ENCODE data around the gene PTPRB. TPM values are rescaled to one million over a fixed set of nuclear protein-coding genes. Genes with fewer than 3 reads are reported as not detected.

PTPRB gene
- total and polyA plus RNA-seq, 2 donors (not counting 1 experiment from before 2014, with no cell fraction given) = 0.01 TPM; not detected in 1

DNA sequence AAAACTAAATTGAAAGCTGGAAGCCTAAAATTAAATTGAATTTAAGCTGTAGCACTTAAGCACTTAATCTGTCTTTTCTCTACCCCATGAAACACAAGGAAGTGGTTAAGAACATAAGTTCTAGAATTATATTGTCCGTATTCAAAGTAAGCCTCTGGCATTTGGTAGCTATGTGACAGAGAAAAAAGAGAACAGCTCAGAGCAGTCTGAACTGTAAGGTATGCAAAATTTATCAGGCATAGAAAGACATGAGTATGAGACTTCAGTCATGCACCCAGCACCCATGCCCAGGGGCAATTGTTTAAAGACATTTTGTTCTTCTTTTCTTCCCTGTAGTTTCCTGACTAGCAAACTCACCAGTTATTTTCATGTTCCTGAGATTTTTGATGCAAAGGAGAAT lies 154.5 kb downstream of the PTPRB start:
- H3K4me2 ChIP-seq (replicated peaks; ENCODE audit: low read depth, low read length, poor library complexity, severe bottlenecking) = no peak overlapping the region
- no peaks in the 10 kb centered on the region for H3K9me3 ChIP-seq (ENCODE audit: control extremely low read depth in 1 of 3, control insufficient read depth in 2 of 3, insufficient read depth in 1 of 3, low read length in 2 of 3)
- no peak for ATAC-seq (ENCODE audit: low read depth)
- DNase-seq = no peak
- no peaks in the 10 kb centered on the region for H3K27me3 ChIP-seq (replicated peaks in 1 of 4; ENCODE audit: control extremely low read depth in 1 of 4, control insufficient read depth in 3 of 4, insufficient read depth in 4 of 4, low read length in 3 of 4)
- H3K4me3 ChIP-seq (ENCODE audit: control extremely low read depth in 1 of 5, extremely low read depth in 1 of 5, insufficient read depth in 1 of 5, low read depth in 2 of 5, low read length in 4 of 5) = no peak overlapping the region
- H4K20me1 ChIP-seq (ENCODE audit: control insufficient read depth, insufficient read depth, low read length, poor library complexity, severe bottlenecking) = no peaks in the 10 kb centered on the region
- no peak overlapping the region for H2AFZ ChIP-seq (ENCODE audit: insufficient read depth, low read depth, low read length, poor library complexity, severe bottlenecking)
- Mint-ChIP-seq H3K4me3 (no peak overlapping the region), H3K27me3 (peaks cover 11% of the 10 kb centered on the region), H3K27ac (no peak overlapping the region), H3K4me1 (peaks cover 35% of the 10 kb centered on the region), H3K9me3 (ENCODE audit: insufficient read depth) (no peaks in the 10 kb centered on the region)
- no peak overlapping the region for H3K9ac ChIP-seq (ENCODE audit: low read length)
- no peaks in the 10 kb centered on the region for H3K36me3 ChIP-seq (replicated peaks in 1 of 2; ENCODE audit: control extremely low read depth in 1 of 2, control insufficient read depth in 1 of 2, extremely low read depth in 1 of 2, insufficient read depth in 2 of 2, low read length in 1 of 2)
- peaks cover 8 to 23% of the 10 kb centered on the region in 2 donors for H3K4me1 ChIP-seq (ENCODE audit: control insufficient read depth in 2 of 2, insufficient read depth in 2 of 2, low read length in 2 of 2)
- CTCF ChIA-PET = no interaction called here
- POLR2A ChIA-PET = no interaction called here
- intact Hi-C loops (cut with micrococcal nuclease) = no loop called here
- no peak for TF ChIP-seq EZH2 (IDR thresholded peaks at IDR 0.05; ENCODE audit: borderline replicate concordance, insufficient read depth, low read depth, low read length, poor library complexity, severe bottlenecking)
- TF ChIP-seq, protein P1, sequence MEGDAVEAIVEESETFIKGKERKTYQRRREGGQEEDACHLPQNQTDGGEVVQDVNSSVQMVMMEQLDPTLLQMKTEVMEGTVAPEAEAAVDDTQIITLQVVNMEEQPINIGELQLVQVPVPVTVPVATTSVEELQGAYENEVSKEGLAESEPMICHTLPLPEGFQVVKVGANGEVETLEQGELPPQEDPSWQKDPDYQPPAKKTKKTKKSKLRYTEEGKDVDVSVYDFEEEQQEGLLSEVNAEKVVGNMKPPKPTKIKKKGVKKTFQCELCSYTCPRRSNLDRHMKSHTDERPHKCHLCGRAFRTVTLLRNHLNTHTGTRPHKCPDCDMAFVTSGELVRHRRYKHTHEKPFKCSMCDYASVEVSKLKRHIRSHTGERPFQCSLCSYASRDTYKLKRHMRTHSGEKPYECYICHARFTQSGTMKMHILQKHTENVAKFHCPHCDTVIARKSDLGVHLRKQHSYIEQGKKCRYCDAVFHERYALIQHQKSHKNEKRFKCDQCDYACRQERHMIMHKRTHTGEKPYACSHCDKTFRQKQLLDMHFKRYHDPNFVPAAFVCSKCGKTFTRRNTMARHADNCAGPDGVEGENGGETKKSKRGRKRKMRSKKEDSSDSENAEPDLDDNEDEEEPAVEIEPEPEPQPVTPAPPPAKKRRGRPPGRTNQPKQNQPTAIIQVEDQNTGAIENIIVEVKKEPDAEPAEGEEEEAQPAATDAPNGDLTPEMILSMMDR (IDR thresholded peaks at IDR 0.05) = no peak
- H3K27ac ChIP-seq (ENCODE audit: low read length in 2 of 2) = no peak overlapping the region
- no peaks in the 10 kb centered on the region for H3K79me2 ChIP-seq (ENCODE audit: control insufficient read depth, insufficient read depth, low read length)
- WGBS (ENCODE audit: insufficient coverage) = 50% methylated on average over 1 of the region's 1 CpG

DNA sequence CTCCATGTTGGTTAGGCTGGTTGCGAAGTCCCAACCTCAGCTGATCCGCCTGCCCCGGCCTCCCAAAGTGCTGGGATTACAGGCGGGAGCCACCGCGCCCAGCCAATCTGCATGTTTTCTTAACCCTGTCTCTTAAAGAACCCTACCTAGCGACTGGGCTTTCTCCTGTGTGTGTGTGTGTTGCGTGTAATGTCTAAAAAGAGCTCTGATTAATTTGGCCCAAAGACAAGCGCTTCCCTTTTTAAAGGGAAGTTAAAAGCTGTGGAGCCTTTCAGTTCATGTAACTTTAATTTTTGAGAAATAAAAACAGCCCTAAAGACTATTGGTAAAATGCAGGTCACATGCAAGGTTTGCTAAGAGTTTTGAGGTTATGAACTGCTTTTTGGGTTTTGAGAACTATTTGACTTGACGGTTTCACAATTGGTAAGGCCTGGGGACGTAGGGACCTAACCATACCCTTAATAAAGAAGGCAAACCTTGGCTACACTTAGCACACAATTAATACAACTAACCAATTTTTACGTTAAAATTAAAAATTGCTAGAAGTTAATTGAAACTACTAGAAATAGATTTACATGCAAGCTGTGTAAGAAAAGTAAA lies 167.9 kb downstream of the PTPRB start:
- Histone ChIP-seq H2AFZ (ENCODE audit: insufficient read depth, low read depth, low read length, poor library complexity, severe bottlenecking) (peak overlapping the region; percentile 20), H3K4me3 (ENCODE audit: control extremely low read depth in 1 of 5, extremely low read depth in 1 of 5, insufficient read depth in 1 of 5, low read depth in 2 of 5, low read length in 4 of 5) (peak overlapping the region in 3 of 5 experiments; percentile 15 to 43 (median 33)), H3K79me2 (ENCODE audit: control insufficient read depth, insufficient read depth, low read length) (no peaks in the 10 kb centered on the region), H3K4me2 (replicated peaks; ENCODE audit: low read depth, low read length, poor library complexity, severe bottlenecking) (no peak overlapping the region), H3K4me1 (ENCODE audit: control insufficient read depth in 2 of 2, insufficient read depth in 2 of 2, low read length in 2 of 2) (no peaks in the 10 kb centered on the region), H3K27ac (ENCODE audit: low read length in 2 of 2) (no peak overlapping the region), H3K9ac (ENCODE audit: low read length) (peak overlapping the region; percentile 41), H3K36me3 (replicated peaks in 1 of 2; ENCODE audit: control extremely low read depth in 1 of 2, control insufficient read depth in 1 of 2, extremely low read depth in 1 of 2, insufficient read depth in 2 of 2, low read length in 1 of 2) (no peaks in the 10 kb centered on the region), H4K20me1 (ENCODE audit: control insufficient read depth, insufficient read depth, low read length, poor library complexity, severe bottlenecking) (no peaks in the 10 kb centered on the region), H3K9me3 (ENCODE audit: control extremely low read depth in 1 of 3, control insufficient read depth in 2 of 3, insufficient read depth in 1 of 3, low read length in 2 of 3) (peaks cover 0 to 7% (median under 1%) of the 10 kb centered on the region in 3 donors), H3K27me3 (replicated peaks in 1 of 4; ENCODE audit: control extremely low read depth in 1 of 4, control insufficient read depth in 3 of 4, insufficient read depth in 4 of 4, low read length in 3 of 4) (no peaks in the 10 kb centered on the region)
- H3K27ac Mint-ChIP-seq = peak overlapping the region; percentile 33
- peak overlapping the region; percentile 72 for H3K4me3 Mint-ChIP-seq
- TF ChIP-seq, protein P1 (IDR thresholded peaks at IDR 0.05) = no peak
- TF ChIP-seq EZH2 (IDR thresholded peaks at IDR 0.05; ENCODE audit: borderline replicate concordance, insufficient read depth, low read depth, low read length, poor library complexity, severe bottlenecking) = no peak
- no peaks in the 10 kb centered on the region for H3K27me3 Mint-ChIP-seq
- WGBS (ENCODE audit: insufficient coverage) = 40% methylated on average over 1 of the region's 12 CpGs
- intact Hi-C loops (cut with micrococcal nuclease) = no loop called here
- ATAC-seq (ENCODE audit: low read depth) (no peak), DNase-seq (no peak)
- H3K4me1 Mint-ChIP-seq = peaks cover 3% of the 10 kb centered on the region
- no peaks in the 10 kb centered on the region for H3K9me3 Mint-ChIP-seq (ENCODE audit: insufficient read depth)
- POLR2A ChIA-PET = no interaction called here
- CTCF ChIA-PET = no interaction called here
